IMR-90 (cell line): ENCODE data around the gene MSI1.

Experiments used
- CTCF ChIP-seq: conservative IDR thresholded peaks from 2 replicates; pipeline ENCODE4 v1.5.1; 2012; ENCODE audit warnings: mild to moderate bottlenecking, low read depth, low read length, improper control_type of control experiment
- MAFK ChIP-seq: IDR thresholded peaks from 2 replicates; pipeline ENCODE4 v1.6.1; 2012; ENCODE audit warnings: low read depth, low read length, improper control_type of control experiment
- MAZ ChIP-seq: IDR thresholded peaks from 2 replicates; pipeline ENCODE4 v1.6.1; 2012; ENCODE audit warnings: low read depth, mild to moderate bottlenecking, low read length, improper control_type of control experiment, moderate library complexity, borderline replicate concordance
- MXI1 ChIP-seq: IDR thresholded peaks from 2 replicates; pipeline ENCODE4 v1.6.1; 2012; ENCODE audit warnings: low read depth, mild to moderate bottlenecking, low read length, moderate library complexity, borderline replicate concordance
- NFE2L2 ChIP-seq: fragments of 150-350 bp; IDR thresholded peaks from 2 replicates; pipeline ENCODE4 v1.6.1; 2016; ENCODE audit warnings: low read depth, mild to moderate bottlenecking, low read length
- POLR2A ChIP-seq: IDR thresholded peaks from 2 replicates; pipeline ENCODE4 v1.6.1; 2012; ENCODE audit warnings: mild to moderate bottlenecking, low read depth, low read length
- RAD21 ChIP-seq: IDR thresholded peaks from 2 replicates; pipeline ENCODE4 v1.6.1; 2012; ENCODE audit warnings: low read length, improper control_type of control experiment
- RFX5 ChIP-seq: IDR thresholded peaks from 2 replicates; pipeline ENCODE4 v1.8.0; 2012; ENCODE audit warnings: low read depth, mild to moderate bottlenecking, low read length, moderate library complexity

GRCh38 chr12:120343692-120344091, 25.3 kb downstream of the MSI1 start:
- no peak for TF ChIP-seq CTCF
- no peak for TF ChIP-seq RAD21
- no peak for TF ChIP-seq MXI1
- TF ChIP-seq MAZ: no peak
- no peak for TF ChIP-seq POLR2A
- TF ChIP-seq RFX5: no peak
- no peak for TF ChIP-seq MAFK
- no peak for TF ChIP-seq NFE2L2
